Panc1 (cell line): ENCODE data around the gene MKLN1. TPM values are rescaled to one million over a fixed set of nuclear protein-coding genes. Genes with fewer than 3 reads are reported as not detected.

ENCODE experiments used
- ATAC-seq: fragments of 200-7000 bp; cut with Tn5 transposase; 2 replicates; pipeline ENCODE4 v1.9.1; 2020; ENCODE audit warnings: mild to moderate bottlenecking, moderate library complexity
- BruUV-seq: library from RNA; stranded (reverse); fragments of 400-500 nt; replicated peaks from 2 replicates; lab custom pipeline; 2021; lab: Mats Ljungman, UMichigan
- CTCF ChIA-PET: fragments of 300-600 bp; sonication (Branson Sonifier 250); formaldehyde crosslinking; loops from one replicate; lab custom pipeline; 2022; ENCODE audit warnings: antibody characterized with exemption; lab: Charles Lee
- POLR2A ChIA-PET: fragments of 300-600 bp; sonication (Branson Sonifier 250); formaldehyde crosslinking; loops from one replicate; lab custom pipeline; 2022; ENCODE audit warnings: antibody characterized with exemption; lab: Charles Lee
- DNase-seq: peaks from one replicate; pipeline ENCODE4 v3.0.0-alpha.2; 2010; ENCODE audit warnings: low read depth, low spot score
- H3K27ac ChIP-seq: 2 replicates; pipeline ENCODE4 v1.5.1; 2011; ENCODE audit warnings: mild to moderate bottlenecking, low read length, inconsistent platforms
- H3K27me3 ChIP-seq: fragments of 200-500 bp; sonication (Bioruptor generic); 2 replicates; pipeline ENCODE4 v1.6.0; 2014; ENCODE audit warnings: low read length, inconsistent platforms; ENCODE audit not compliant: control insufficient read depth, insufficient read depth
- H3K36me3 ChIP-seq: fragments of 200-500 bp; sonication (Bioruptor generic); 2 replicates; pipeline ENCODE4 v1.5.1; 2014; ENCODE audit warnings: inconsistent platforms, mild to moderate bottlenecking, low read length, moderate library complexity; ENCODE audit not compliant: control insufficient read depth, insufficient read depth
- H3K4me1 ChIP-seq: 2 replicates; pipeline ENCODE4 v1.5.1; 2011; ENCODE audit warnings: inconsistent platforms, mild to moderate bottlenecking, low read length, moderate library complexity; ENCODE audit not compliant: control insufficient read depth, insufficient read depth
- H3K4me3 ChIP-seq, 2 experiments: 2 replicates each; pipeline ENCODE4 v1.5.1; 2011 to 2012; ENCODE audit warnings: low read depth in 2 of 2, low read length in 2 of 2, mild to moderate bottlenecking in 2 of 2, inconsistent platforms in 1 of 2, moderate library complexity in 1 of 2
- H3K9me3 ChIP-seq: fragments of 200-500 bp; sonication (Bioruptor generic); 2 replicates; pipeline ENCODE4 v1.5.1; 2014; ENCODE audit warnings: low read depth, mild to moderate bottlenecking, inconsistent platforms, low read length, moderate library complexity; ENCODE audit not compliant: control insufficient read depth, insufficient read depth
- CTCF ChIP-seq: fragments of 450-650 bp; IDR thresholded peaks from 2 replicates; pipeline ENCODE4 v1.5.1; 2017; ENCODE audit warnings: mild to moderate bottlenecking
- POLR2AphosphoS5 ChIP-seq: IDR thresholded peaks from 2 replicates; pipeline ENCODE4 v1.6.1; 2012; ENCODE audit warnings: mild to moderate bottlenecking, low read depth, low read length, moderate library complexity
- SIN3A ChIP-seq: IDR thresholded peaks from 2 replicates; pipeline ENCODE4 v1.6.1; 2012; ENCODE audit warnings: low read depth, mild to moderate bottlenecking, low read length, moderate library complexity, borderline replicate concordance; ENCODE audit not compliant: insufficient read depth
- TCF7L2 ChIP-seq: IDR thresholded peaks from 2 replicates; pipeline ENCODE4 v1.6.1; 2011; ENCODE audit warnings: mild to moderate bottlenecking, low read depth, low read length, inconsistent platforms
- in situ Hi-C: cut with HindIII; loops from 2 replicates; pipeline ENCODE4 v1.10.0; 2016; ENCODE audit warnings: low sequenced_read_pairs, low pct_unique_long_range_greater_than_20kb
- intact Hi-C: fragments of 100-400 bp; cut with micrococcal nuclease; formaldehyde crosslinking; loops from one replicate; pipeline ENCODE4 v1.10.0; 2022; ENCODE audit not compliant: unreplicated experiment
- total RNA-seq: library from RNA; stranded (reverse); gene quantifications from one replicate; pipeline ENCODE4 v1.2.1, GENCODE V29; 2021; ENCODE audit not compliant: unreplicated experiment
- TF ChIP-seq, protein P1 (sequence below), 2 experiments: IDR thresholded peaks; 2 replicates each; pipeline ENCODE4 v1.6.1; 2011 to 2012; ENCODE audit warnings: low read depth in 2 of 2, control low read depth in 1 of 2, low read length in 1 of 2, mild to moderate bottlenecking in 1 of 2, moderate library complexity in 1 of 2; ENCODE audit not compliant: insufficient read depth in 1 of 2

The MKLN1 gene
- total RNA-seq, 1 experiment from 2014 or later = 46.4 TPM

GRCh38 chr7:131374821-131375220, 47.1 kb downstream of the MKLN1 start:
- ATAC-seq = no peak
- no peaks in the 10 kb centered on the region for H3K36me3 ChIP-seq
- TF ChIP-seq SIN3A (no peak), TCF7L2 (no peak), POLR2AphosphoS5 (no peak), CTCF (no peak)
- TF ChIP-seq, protein P1, sequence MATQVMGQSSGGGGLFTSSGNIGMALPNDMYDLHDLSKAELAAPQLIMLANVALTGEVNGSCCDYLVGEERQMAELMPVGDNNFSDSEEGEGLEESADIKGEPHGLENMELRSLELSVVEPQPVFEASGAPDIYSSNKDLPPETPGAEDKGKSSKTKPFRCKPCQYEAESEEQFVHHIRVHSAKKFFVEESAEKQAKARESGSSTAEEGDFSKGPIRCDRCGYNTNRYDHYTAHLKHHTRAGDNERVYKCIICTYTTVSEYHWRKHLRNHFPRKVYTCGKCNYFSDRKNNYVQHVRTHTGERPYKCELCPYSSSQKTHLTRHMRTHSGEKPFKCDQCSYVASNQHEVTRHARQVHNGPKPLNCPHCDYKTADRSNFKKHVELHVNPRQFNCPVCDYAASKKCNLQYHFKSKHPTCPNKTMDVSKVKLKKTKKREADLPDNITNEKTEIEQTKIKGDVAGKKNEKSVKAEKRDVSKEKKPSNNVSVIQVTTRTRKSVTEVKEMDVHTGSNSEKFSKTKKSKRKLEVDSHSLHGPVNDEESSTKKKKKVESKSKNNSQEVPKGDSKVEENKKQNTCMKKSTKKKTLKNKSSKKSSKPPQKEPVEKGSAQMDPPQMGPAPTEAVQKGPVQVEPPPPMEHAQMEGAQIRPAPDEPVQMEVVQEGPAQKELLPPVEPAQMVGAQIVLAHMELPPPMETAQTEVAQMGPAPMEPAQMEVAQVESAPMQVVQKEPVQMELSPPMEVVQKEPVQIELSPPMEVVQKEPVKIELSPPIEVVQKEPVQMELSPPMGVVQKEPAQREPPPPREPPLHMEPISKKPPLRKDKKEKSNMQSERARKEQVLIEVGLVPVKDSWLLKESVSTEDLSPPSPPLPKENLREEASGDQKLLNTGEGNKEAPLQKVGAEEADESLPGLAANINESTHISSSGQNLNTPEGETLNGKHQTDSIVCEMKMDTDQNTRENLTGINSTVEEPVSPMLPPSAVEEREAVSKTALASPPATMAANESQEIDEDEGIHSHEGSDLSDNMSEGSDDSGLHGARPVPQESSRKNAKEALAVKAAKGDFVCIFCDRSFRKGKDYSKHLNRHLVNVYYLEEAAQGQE (IDR thresholded peaks at IDR 0.05; ENCODE audit: insufficient read depth in 1 of 2, low read depth in 2 of 2, low read length in 1 of 2) = no peak
- ChIA-PET CTCF (no interaction called here), POLR2A (no interaction called here)
- no peak for DNase-seq
- no TSS peak for BruUV-seq
- no peak overlapping the region for H3K4me3 ChIP-seq
- H3K27me3 ChIP-seq = no peaks in the 10 kb centered on the region
- H3K4me1 ChIP-seq = peaks cover 38% of the 10 kb centered on the region
- no peaks in the 10 kb centered on the region for H3K9me3 ChIP-seq
- intact Hi-C loops = no loop called here
- in situ Hi-C loops = no loop called here
- H3K27ac ChIP-seq = no peak overlapping the region

- no peaks in the 10 kb centered on the region for H3K36me3 ChIP-seq
- no peak overlapping the region for H3K4me3 ChIP-seq
- TF ChIP-seq SIN3A (no peak), CTCF (no peak), TCF7L2 (no peak), POLR2AphosphoS5 (no peak)
- TF ChIP-seq, protein P1 (IDR thresholded peaks at IDR 0.05; ENCODE audit: insufficient read depth in 1 of 2, low read depth in 2 of 2, low read length in 1 of 2) = no peak
- CTCF ChIA-PET = no interaction called here
- peaks cover 5% of the 10 kb centered on the region; the same call in 1 of the 2 replicates for H3K4me1 ChIP-seq
- H3K27ac ChIP-seq = no peak overlapping the region
- BruUV-seq = no TSS peak
- in situ Hi-C loops = no loop called here
- intact Hi-C loops = no loop called here
- POLR2A ChIA-PET = no interaction called here
- DNase-seq (no peak), ATAC-seq (no peak)
- H3K9me3 ChIP-seq = no peaks in the 10 kb centered on the region
- no peaks in the 10 kb centered on the region for H3K27me3 ChIP-seq
These were observed 53.6 kb downstream of the MKLN1 start for GRCh38 chr7:131381069-131381838.
